ENCODE measurements around the gene FAXC. TPM values are rescaled to one million over a fixed set of nuclear protein-coding genes. Genes with fewer than 3 reads are reported as not detected.

FAXC gene
- total RNA-seq = under 1 TPM in 1 of 2 experiments, not detected in 1; 0.16 TPM

DNA sequence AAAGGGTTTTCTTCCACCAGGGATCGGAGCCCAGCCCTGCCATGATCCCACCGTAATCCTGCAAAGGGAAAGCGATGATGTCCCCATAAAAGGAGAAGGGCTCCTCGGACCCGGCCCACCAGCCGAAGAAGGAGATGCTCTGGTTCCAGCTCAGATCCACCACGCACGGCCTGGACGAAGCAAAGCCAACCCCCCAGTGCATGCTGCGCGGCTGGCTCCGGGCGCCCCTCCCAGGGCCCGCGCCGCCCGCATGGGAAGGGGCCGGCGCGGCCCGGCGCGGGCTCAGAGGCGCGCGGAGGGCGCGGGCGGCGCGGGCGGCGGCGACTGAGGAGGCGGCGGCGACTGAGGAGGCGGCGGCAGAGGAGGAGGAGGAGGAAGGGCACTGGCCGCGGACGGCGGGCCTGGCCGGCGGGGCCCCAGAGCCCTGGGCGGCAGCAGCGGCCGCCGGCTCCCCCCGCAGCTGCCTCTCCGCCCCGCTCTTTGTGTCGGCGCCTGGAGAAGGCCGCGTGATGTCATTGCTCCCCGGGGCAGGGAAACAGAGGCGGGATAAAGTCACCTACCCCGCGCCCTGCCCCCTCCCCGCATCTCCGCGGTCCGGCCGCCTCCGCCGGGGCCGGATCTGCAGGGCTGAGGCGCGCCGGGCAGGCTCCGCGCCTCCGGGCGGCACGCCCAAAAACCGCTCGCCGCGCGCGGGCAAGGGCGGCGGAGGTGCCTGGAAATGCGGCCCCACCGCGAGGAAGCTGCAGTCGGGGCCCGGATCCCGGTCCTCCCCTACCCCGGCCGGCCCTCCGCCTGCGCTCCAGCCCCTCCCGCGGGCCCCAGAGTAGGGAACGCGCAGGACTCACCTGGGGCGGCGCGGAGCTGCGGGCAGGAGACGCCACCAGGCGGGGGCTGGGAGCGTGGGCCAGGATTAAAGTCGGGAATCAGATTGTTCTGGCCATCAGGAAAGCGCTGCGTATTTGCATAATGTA lies at the start of gene FAXC:
Gene FAXC, minus strand, starts transcription at position 504 of the 971 bp plus-strand sequence. Its CDS starts 302 bp downstream, at position 202.
- ChIA-PET POLR2A (no interaction called here), CTCF (interaction anchor here (0.7 to 1.8 kb wide), 2 partner anchors 19 to 44 kb away, joined by 4 to 10 read pairs; no protein-coding TSS in a partner anchor)
- DNase-seq (peak; percentile 23), ATAC-seq (peak; percentile 40)
- Mint-ChIP-seq H3K9me3 (ENCODE audit: low read depth) (no peaks in the 10 kb centered on the region), H3K4me1 (peaks cover 2% of the 10 kb centered on the region), H3K27me3 (peaks cover 53% of the 10 kb centered on the region), H3K36me3 (ENCODE audit: low read depth) (no peaks in the 10 kb centered on the region), H3K27ac (no peak within 1 kb of the TSS), H3K4me3 (peak within 1 kb of the TSS; percentile 26)
- intact Hi-C loops (cut with DNase I, micrococcal nuclease) = no loop called here

DNA sequence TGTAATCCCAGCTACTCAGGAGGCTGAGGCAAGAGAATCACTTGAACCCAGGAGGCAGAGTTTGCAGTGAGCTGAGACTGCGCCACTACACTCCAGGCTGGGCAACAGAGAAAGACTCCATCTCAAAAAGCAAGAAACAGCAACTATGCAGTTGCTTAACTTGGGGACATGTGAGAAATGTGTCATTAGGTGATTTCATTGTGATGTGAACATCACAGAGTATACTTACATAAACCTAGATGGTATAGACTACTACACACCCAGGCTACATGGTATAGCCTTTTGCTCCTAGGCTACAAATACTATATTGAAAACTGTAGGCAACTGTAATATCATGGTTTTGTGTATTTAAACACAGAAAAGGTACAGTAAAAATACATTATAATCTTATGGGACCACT lies 47.8 kb upstream of the FAXC start:
- Mint-ChIP-seq H3K9me3 (ENCODE audit: low read depth) (no peaks in the 10 kb centered on the region), H3K36me3 (ENCODE audit: low read depth) (peaks cover 19% of the 10 kb centered on the region), H3K27ac (no peak overlapping the region), H3K4me1 (peaks cover 14% of the 10 kb centered on the region), H3K4me3 (no peak overlapping the region), H3K27me3 (no peaks in the 10 kb centered on the region)
- no peak for ATAC-seq
- POLR2A ChIA-PET = interaction anchor here (0.6 kb wide), 1 partner anchor 22 kb away, joined by 5 read pairs; no protein-coding TSS in a partner anchor
- intact Hi-C loops (cut with DNase I, micrococcal nuclease) = loop anchor here in 1 of 2 experiments (10.0 kb wide), 1 partner anchor 452 kb away; the partner anchor contains the start of gene FBXL4
- CTCF ChIA-PET = interaction anchor here (0.6 to 2.4 kb wide), 4 partner anchors 12 to 117 kb away, joined by 3 to 13 read pairs (median 4); partner anchors contain the start of gene USP45
- no peak for DNase-seq

DNA sequence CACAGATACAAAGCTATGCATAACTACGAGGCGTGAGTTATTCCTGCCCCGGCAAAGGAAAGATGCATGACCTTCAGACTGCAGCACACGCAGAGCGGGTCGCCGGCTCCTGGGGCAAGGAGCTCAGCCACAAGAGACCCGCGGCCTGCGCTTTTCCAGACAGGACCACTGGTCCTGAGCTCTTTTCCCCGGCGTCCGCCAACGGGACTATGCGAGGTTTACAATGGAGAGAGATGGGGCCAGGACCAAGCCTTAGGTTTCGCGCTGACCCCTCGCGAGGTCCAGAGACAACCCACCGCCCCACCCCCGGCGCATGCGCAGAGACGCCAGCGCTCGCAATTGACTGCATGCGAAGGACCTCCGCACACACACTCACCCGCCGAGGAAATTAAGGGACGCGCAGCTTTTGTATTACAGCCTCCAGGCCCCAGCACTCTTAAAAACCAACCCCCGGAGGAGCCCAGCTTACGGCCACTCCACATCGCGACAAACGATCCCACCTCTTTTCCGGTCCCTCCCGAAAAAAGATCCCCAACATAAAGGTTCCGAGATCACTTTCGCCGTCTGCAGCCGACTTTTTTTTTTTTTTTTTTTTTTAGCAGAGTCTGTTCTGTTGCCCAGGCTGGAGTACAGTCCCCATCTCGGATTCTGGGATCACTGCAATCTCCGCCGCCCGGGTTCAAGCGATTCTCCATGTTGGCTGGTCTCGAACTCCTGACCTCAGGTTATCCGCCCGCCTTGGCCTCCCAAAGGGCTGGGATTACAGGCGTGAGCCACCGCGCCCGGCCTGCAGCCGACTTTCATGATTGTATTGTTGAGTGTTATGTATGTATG lies 44.4 kb upstream of the FAXC start, which contains the start of gene COQ3:
Gene COQ3, minus strand, starts transcription at position 498 of the 834 bp plus-strand sequence. Its CDS starts 16 bp downstream, at position 482.
- H3K4me1 Mint-ChIP-seq = peaks cover 14% of the 10 kb centered on the region
- H3K9me3 Mint-ChIP-seq (ENCODE audit: low read depth) = no peaks in the 10 kb centered on the region
- H3K27me3 Mint-ChIP-seq = no peaks in the 10 kb centered on the region
- peak; percentile 87 for ATAC-seq
- peak within 1 kb of the TSS; percentile 84 for H3K27ac Mint-ChIP-seq
- peak within 1 kb of the TSS; percentile 94 for H3K4me3 Mint-ChIP-seq
- DNase-seq = peak; percentile 80
- ChIA-PET POLR2A (interaction anchor here (0.6 to 1.3 kb wide), 5 partner anchors 30 to 174 kb away, joined by 3 to 4 read pairs (median 4); partner anchors contain the start of genes CCNC and PNISR), CTCF (interaction anchor here (0.6 to 3.6 kb wide), 9 partner anchors 8 to 63 kb away, joined by 3 to 19 read pairs (median 4); partner anchors contain the start of gene PNISR)
- intact Hi-C loops (cut with DNase I, micrococcal nuclease) = loop anchor here (1.0 to 10.0 kb wide), 4 partner anchors 31 to 449 kb away; partner anchors contain the start of genes PNISR (in 2 of the 2) and FBXL4 (in 1 of the 2)
- no peaks in the 10 kb centered on the region for H3K36me3 Mint-ChIP-seq (ENCODE audit: low read depth)

- peak overlapping the region; percentile 94 for H3K4me3 Mint-ChIP-seq
- H3K27ac Mint-ChIP-seq = peak overlapping the region; percentile 84
- intact Hi-C loops (cut with DNase I, micrococcal nuclease) = loop anchor here (1.0 to 10.0 kb wide), 3 partner anchors 61 to 449 kb away; partner anchors contain the start of gene FBXL4 (in 1 of the 2)
Measured at GRCh38 chr6:99393366-99393697, 43.9 kb upstream of the FAXC start.

GRCh38 chr6:99390896-99391295 lies 41.4 kb upstream of the FAXC start:
- ATAC-seq = no peak
- Mint-ChIP-seq H3K4me3 (no peak overlapping the region), H3K36me3 (ENCODE audit: low read depth) (no peaks in the 10 kb centered on the region), H3K4me1 (peaks cover 16% of the 10 kb centered on the region), H3K27me3 (no peaks in the 10 kb centered on the region), H3K27ac (no peak overlapping the region), H3K9me3 (ENCODE audit: low read depth) (no peaks in the 10 kb centered on the region)
- ChIA-PET POLR2A (no interaction called here), CTCF (interaction anchor here (1.5 kb wide), 1 partner anchor 61 kb away, joined by 3 read pairs; no protein-coding TSS in a partner anchor)
- DNase-seq = no peak
- intact Hi-C loops (cut with DNase I, micrococcal nuclease) = loop anchor here (5.0 to 10.0 kb wide), 2 partner anchors 59 to 446 kb away; partner anchors contain the start of gene FBXL4 (in 1 of the 2)

More at GRCh38 chr6:99393366-99393697, 43.9 kb upstream of the FAXC start:
- Mint-ChIP-seq H3K27me3 (no peaks in the 10 kb centered on the region), H3K36me3 (ENCODE audit: low read depth) (no peaks in the 10 kb centered on the region), H3K9me3 (ENCODE audit: low read depth) (no peaks in the 10 kb centered on the region), H3K4me1 (peaks cover 16% of the 10 kb centered on the region)
- ChIA-PET CTCF (interaction anchor here (0.6 to 3.6 kb wide), 8 partner anchors 9 to 63 kb away, joined by 3 to 19 read pairs (median 4); partner anchors contain the start of gene PNISR), POLR2A (interaction anchor here (1.0 to 1.3 kb wide), 3 partner anchors 31 to 175 kb away, joined by 4 read pairs; partner anchors contain the start of genes CCNC and PNISR)
- no peak for ATAC-seq
- DNase-seq = no peak

- Mint-ChIP-seq H3K27me3 (no peaks in the 10 kb centered on the region), H3K9me3 (ENCODE audit: low read depth) (no peaks in the 10 kb centered on the region), H3K4me1 (peaks cover 2% of the 10 kb centered on the region), H3K27ac (no peak overlapping the region), H3K36me3 (ENCODE audit: low read depth) (no peaks in the 10 kb centered on the region), H3K4me3 (no peak overlapping the region)
- intact Hi-C loops (cut with DNase I, micrococcal nuclease) = no loop called here
- POLR2A ChIA-PET = no interaction called here
- no peak for ATAC-seq
- DNase-seq = no peak
- CTCF ChIA-PET = interaction anchor here (0.7 kb wide), 1 partner anchor 95 kb away, joined by 3 read pairs; no protein-coding TSS in a partner anchor
Measured at GRCh38 chr6:99384507-99384906, 35.0 kb upstream of the FAXC start.

- ChIA-PET CTCF (interaction anchor here (1.0 kb wide), 1 partner anchor 48 kb away, joined by 3 read pairs; no protein-coding TSS in a partner anchor), POLR2A (no interaction called here)
- no peak overlapping the region for H3K27ac Mint-ChIP-seq
- no peaks in the 10 kb centered on the region for H3K9me3 Mint-ChIP-seq (ENCODE audit: low read depth)
- ATAC-seq (no peak), DNase-seq (no peak)
- intact Hi-C loops (cut with DNase I, micrococcal nuclease) = no loop called here
- no peaks in the 10 kb centered on the region for H3K4me1 Mint-ChIP-seq
- H3K36me3 Mint-ChIP-seq (ENCODE audit: low read depth) = peaks cover 4% of the 10 kb centered on the region
- no peaks in the 10 kb centered on the region for H3K27me3 Mint-ChIP-seq
- H3K4me3 Mint-ChIP-seq = no peak overlapping the region
Measured at GRCh38 chr6:99378636-99379035, 29.2 kb upstream of the FAXC start.

GRCh38 chr6:99369533-99369932 lies 20.1 kb upstream of the FAXC start:
- ChIA-PET POLR2A (no interaction called here), CTCF (interaction anchor here (1.0 to 1.4 kb wide), 4 partner anchors 8 to 39 kb away, joined by 3 to 5 read pairs (median 4); no protein-coding TSS in a partner anchor)
- no peak overlapping the region for H3K4me3 Mint-ChIP-seq

GRCh38 chr6:99366852-99367251 lies 17.4 kb upstream of the FAXC start:
- intact Hi-C loops (cut with DNase I, micrococcal nuclease) = no loop called here
- H3K27ac Mint-ChIP-seq = no peak overlapping the region
- ATAC-seq = no peak
- no peak overlapping the region for H3K4me3 Mint-ChIP-seq
- ChIA-PET CTCF (interaction anchor here (0.9 to 1.3 kb wide), 2 partner anchors 9 to 37 kb away, joined by 3 to 4 read pairs; no protein-coding TSS in a partner anchor), POLR2A (no interaction called here)
- no peaks in the 10 kb centered on the region for H3K36me3 Mint-ChIP-seq (ENCODE audit: low read depth)
- H3K27me3 Mint-ChIP-seq = no peaks in the 10 kb centered on the region
- no peaks in the 10 kb centered on the region for H3K9me3 Mint-ChIP-seq (ENCODE audit: low read depth)
- peaks cover 16% of the 10 kb centered on the region for H3K4me1 Mint-ChIP-seq
- DNase-seq = no peak

More at GRCh38 chr6:99369533-99369932, 20.1 kb upstream of the FAXC start:
- intact Hi-C loops (cut with DNase I, micrococcal nuclease) = no loop called here
- DNase-seq = no peak
- H3K4me1 Mint-ChIP-seq = peaks cover under 1% of the 10 kb centered on the region
- H3K9me3 Mint-ChIP-seq (ENCODE audit: low read depth) = no peaks in the 10 kb centered on the region
- no peak for ATAC-seq
- no peak overlapping the region for H3K27ac Mint-ChIP-seq
- H3K36me3 Mint-ChIP-seq (ENCODE audit: low read depth) = no peaks in the 10 kb centered on the region
- no peaks in the 10 kb centered on the region for H3K27me3 Mint-ChIP-seq

DNA sequence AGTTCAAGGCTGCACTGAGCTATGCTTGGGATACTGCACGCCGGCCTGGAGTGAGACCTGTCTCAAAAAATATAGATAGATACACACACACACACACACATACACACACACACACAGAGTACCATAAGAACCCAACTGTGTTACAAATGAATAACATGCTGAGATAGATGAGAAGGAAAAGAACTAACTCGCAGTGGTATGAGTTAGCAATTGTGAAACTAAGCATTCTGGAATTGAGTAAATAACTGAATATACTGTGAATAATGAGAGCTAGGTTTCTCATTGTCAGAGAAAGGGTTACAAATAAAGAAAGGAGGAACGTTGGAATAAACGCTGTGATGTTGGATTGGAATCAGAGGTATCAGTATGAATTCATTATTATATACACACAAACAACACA lies 14.6 kb upstream of the FAXC start:
- H3K4me3 Mint-ChIP-seq = no peak overlapping the region
- H3K9me3 Mint-ChIP-seq (ENCODE audit: low read depth) = no peaks in the 10 kb centered on the region
- ChIA-PET POLR2A (interaction anchor here (0.6 kb wide), 1 partner anchor 31 kb away, joined by 4 read pairs; no protein-coding TSS in a partner anchor), CTCF (no interaction called here)
- DNase-seq (peak; percentile 29), ATAC-seq (peak; percentile 81)
- peaks cover 16% of the 10 kb centered on the region for H3K4me1 Mint-ChIP-seq
- intact Hi-C loops (cut with DNase I, micrococcal nuclease) = loop anchor here in 1 of 2 experiments (2.0 kb wide), 1 partner anchor 33 kb away; no protein-coding TSS in a partner anchor
- no peak overlapping the region for H3K27ac Mint-ChIP-seq
- H3K36me3 Mint-ChIP-seq (ENCODE audit: low read depth) = no peaks in the 10 kb centered on the region
- H3K27me3 Mint-ChIP-seq = peaks cover 15% of the 10 kb centered on the region

All from activated CD4-positive, alpha-beta T cell treated with anti-CD3 and anti-CD28 coated beads for 36 hours (primary cell).